ENCODE measurements around the gene GPR65. TPM values are rescaled to one million over a fixed set of nuclear protein-coding genes. Genes with fewer than 3 reads are reported as not detected.

Gene GPR65
- polyA plus RNA-seq, 1 of the 3 experiments (the other 2 are of a cell fraction): under 0.01 TPM

DNA sequence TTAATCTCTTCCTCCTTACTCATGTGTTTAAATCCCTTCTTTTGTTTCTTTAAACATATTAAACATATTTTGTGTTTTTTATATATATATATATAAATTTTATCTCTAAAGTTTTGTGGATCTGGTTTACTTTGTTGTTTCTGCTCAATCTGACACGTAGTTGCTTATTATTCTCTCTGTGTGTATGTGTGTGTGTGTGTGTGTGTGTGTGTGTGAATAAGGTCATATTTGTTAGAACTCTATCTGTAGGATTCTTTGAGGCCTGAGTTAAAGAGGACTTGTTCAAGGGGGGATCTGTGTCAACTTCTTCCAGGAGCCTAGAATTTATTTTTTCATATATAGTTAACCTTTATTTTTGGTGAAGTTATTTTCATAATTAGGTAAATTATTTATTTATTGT, 2.7 kb downstream of the GPR65 start:
- TF ChIP-seq, protein P1, sequence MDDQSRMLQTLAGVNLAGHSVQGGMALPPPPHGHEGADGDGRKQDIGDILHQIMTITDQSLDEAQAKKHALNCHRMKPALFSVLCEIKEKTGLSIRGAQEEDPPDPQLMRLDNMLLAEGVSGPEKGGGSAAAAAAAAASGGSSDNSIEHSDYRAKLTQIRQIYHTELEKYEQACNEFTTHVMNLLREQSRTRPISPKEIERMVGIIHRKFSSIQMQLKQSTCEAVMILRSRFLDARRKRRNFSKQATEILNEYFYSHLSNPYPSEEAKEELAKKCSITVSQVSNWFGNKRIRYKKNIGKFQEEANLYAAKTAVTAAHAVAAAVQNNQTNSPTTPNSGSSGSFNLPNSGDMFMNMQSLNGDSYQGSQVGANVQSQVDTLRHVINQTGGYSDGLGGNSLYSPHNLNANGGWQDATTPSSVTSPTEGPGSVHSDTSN (IDR thresholded peaks at IDR 0.05): no peak
- TF ChIP-seq POLR2AphosphoS5 (IDR thresholded peaks at IDR 0.05; ENCODE audit: low read depth, low read length): no peak
- TF ChIP-seq TEAD4 (IDR thresholded peaks at IDR 0.05; ENCODE audit: borderline replicate concordance, insufficient read depth): no peak
- H3K27ac ChIP-seq (ENCODE audit: low read depth in 2 of 2, low read length in 1 of 2): no peak overlapping the region
- H3F3A ChIP-seq (replicated peaks; ENCODE audit: insufficient read depth): no peaks in the 10 kb centered on the region
- H3K36me3 ChIP-seq (replicated peaks in 1 of 2; ENCODE audit: control insufficient read depth in 1 of 2, insufficient read depth in 2 of 2, low read length in 1 of 2): no peaks in the 10 kb centered on the region
- H2AFZ ChIP-seq (ENCODE audit: low read depth): no peak overlapping the region
- no peak overlapping the region for H3K4me2 ChIP-seq
- no peaks in the 10 kb centered on the region for H3K27me3 ChIP-seq (ENCODE audit: insufficient read depth)
- H3K9me3 ChIP-seq: no peaks in the 10 kb centered on the region
- H3K79me2 ChIP-seq (ENCODE audit: insufficient read depth): no peaks in the 10 kb centered on the region
- H3K9ac ChIP-seq: no peak overlapping the region
- no peaks in the 10 kb centered on the region for H3K4me1 ChIP-seq (ENCODE audit: control insufficient read depth in 1 of 2, insufficient read depth in 2 of 2, low read depth in 1 of 2, low read length in 1 of 2)
- no peak overlapping the region for H3K4me3 ChIP-seq (ENCODE audit: low read depth in 2 of 2, low read length in 1 of 2)
- POLR2A ChIA-PET: no interaction called here
- H3K9me2 ChIP-seq: no peaks in the 10 kb centered on the region
- H4K20me1 ChIP-seq (ENCODE audit: insufficient read depth): no peaks in the 10 kb centered on the region
- DNase-seq: no peak
- CTCF ChIA-PET: no interaction called here
- WGBS (ENCODE audit: low lambda C conversion rate): 22% methylated on average over 1 of the region's 1 CpG

DNA sequence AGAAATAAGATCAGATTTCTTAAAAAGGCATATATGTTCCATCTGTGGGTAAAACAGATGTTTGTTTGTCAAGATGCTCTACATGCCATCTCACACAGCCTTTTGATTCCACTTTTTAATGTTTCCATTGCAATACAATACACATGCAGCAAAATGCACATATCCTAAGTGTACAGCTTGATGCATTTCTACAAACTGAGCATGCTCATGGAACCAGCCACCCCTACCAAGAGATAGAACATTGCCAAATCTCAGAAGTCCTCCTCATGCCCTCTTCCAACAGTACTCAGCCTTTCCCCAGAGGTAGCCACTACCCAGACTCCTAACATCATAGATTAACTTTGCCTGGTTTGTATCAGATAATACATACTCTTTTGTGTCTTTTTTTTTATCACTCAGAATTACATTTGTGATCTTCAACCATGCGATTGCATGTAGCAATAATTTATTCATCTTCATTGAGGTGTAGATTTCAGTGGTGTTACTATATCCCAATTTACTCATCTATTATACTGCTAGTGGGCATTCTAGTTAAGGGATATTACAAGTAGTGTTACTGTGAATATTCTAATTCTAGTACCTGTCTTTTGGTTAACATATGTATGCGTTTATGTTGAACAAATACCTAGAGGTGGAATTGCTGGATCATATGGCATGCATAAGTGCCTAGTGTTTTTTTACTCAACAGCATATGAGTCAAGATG, 3.3 kb downstream of the GPR65 start:
- TF ChIP-seq FOXM1 (IDR thresholded peaks at IDR 0.05; ENCODE audit: low read depth): no peak
- TF ChIP-seq MAX (IDR thresholded peaks at IDR 0.05; ENCODE audit: low read depth): no peak
- no peak for TF ChIP-seq POLR2AphosphoS5 (IDR thresholded peaks at IDR 0.05; ENCODE audit: low read depth, low read length)
- no peak for TF ChIP-seq EZH2phosphoT487 (IDR thresholded peaks at IDR 0.05; ENCODE audit: borderline replicate concordance, low read depth)
- TF ChIP-seq RAD21 (IDR thresholded peaks at IDR 0.05; ENCODE audit: low read length): no peak
- TF ChIP-seq RXRA (IDR thresholded peaks at IDR 0.05; ENCODE audit: borderline replicate concordance, low read depth): no peak
- TF ChIP-seq USF1 (IDR thresholded peaks at IDR 0.05; ENCODE audit: borderline replicate concordance, low read depth): no peak
- TF ChIP-seq TCF12 (IDR thresholded peaks at IDR 0.05): no peak
- no peak for TF ChIP-seq RCOR1 (IDR thresholded peaks at IDR 0.05; ENCODE audit: low read length)
- TF ChIP-seq NFIC (IDR thresholded peaks at IDR 0.05; ENCODE audit: borderline replicate concordance): no peak
- no peak for TF ChIP-seq YY1 (IDR thresholded peaks at IDR 0.05; ENCODE audit: low read depth)
- H3K9ac ChIP-seq: no peak overlapping the region
- no peak overlapping the region for H3K4me2 ChIP-seq
- no peaks in the 10 kb centered on the region for H3K9me2 ChIP-seq
- no peak overlapping the region for H3K27ac ChIP-seq (ENCODE audit: low read depth in 2 of 2, low read length in 1 of 2)
- H3K4me3 ChIP-seq (ENCODE audit: low read depth in 2 of 2, low read length in 1 of 2): no peak overlapping the region
- H2AFZ ChIP-seq (ENCODE audit: low read depth): no peak overlapping the region
- POLR2A ChIA-PET: no interaction called here
- H3K4me1 ChIP-seq (ENCODE audit: control insufficient read depth in 1 of 2, insufficient read depth in 2 of 2, low read depth in 1 of 2, low read length in 1 of 2): no peaks in the 10 kb centered on the region
- H3K36me3 ChIP-seq (replicated peaks in 1 of 2; ENCODE audit: control insufficient read depth in 1 of 2, insufficient read depth in 2 of 2, low read length in 1 of 2): no peaks in the 10 kb centered on the region
- no peaks in the 10 kb centered on the region for H3K79me2 ChIP-seq (ENCODE audit: insufficient read depth)
- H4K20me1 ChIP-seq (ENCODE audit: insufficient read depth): no peaks in the 10 kb centered on the region
- CTCF ChIA-PET: interaction anchor here (1.3 kb wide), 1 partner anchor 181 kb away, joined by 4 read pairs; no protein-coding TSS in a partner anchor
- DNase-seq: no peak
- H3K9me3 ChIP-seq: no peaks in the 10 kb centered on the region
- H3F3A ChIP-seq (replicated peaks; ENCODE audit: insufficient read depth): no peaks in the 10 kb centered on the region
- WGBS (ENCODE audit: low lambda C conversion rate): 93% methylated on average over 2 of the region's 2 CpGs
- no peaks in the 10 kb centered on the region for H3K27me3 ChIP-seq (ENCODE audit: insufficient read depth)
